Central memory CD4-positive, alpha-beta T cell (primary cell): ENCODE results near the gene SLC35C1.

ENCODE experiments used
- DNase-seq: peaks from one replicate; pipeline ENCODE4 v3.0.0; 2022
- total RNA-seq, 3 experiments: gene quantifications; one replicate each; lab custom pipeline; 2026; lab: John Stamatoyannopoulos, UW

The SLC35C1 gene
- total RNA-seq, result 16.3 to 40.2 (median 17.6) reads per million in 3 experiments

DNA sequence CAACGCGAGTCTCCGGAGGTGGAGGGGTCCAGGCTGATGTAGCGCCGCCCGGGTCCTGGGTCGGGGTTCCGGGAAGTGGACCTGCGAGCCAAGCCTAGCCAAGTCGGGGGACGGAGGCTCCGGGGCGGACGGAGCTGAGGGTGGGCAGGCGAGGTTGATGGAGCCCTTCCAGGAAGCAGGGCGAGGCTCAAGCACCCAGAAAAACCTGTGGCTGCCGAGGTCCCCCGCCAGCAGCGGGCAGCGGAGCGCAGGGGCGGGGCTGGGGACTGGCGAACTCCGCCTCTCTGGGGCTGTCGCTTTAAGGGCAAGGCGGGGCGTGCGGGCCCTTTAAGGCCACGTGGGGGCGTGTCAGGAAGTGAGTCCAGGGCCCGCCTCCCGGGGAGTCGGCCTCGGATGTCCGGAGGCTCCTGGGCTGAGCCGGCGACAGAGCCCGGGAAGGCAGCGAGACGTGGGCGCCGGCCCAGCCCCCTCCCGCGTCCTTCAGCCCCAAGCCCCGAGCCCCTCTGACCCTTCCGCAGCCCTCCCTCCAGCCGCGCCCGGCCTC is at the start of gene SLC35C1:
TSS of gene SLC35C1 (plus strand) at position 389 of the 544 bp plus-strand sequence. CDS start 653 bp downstream, outside the sequence.
- DNase-seq, result peak; percentile 92

DNA sequence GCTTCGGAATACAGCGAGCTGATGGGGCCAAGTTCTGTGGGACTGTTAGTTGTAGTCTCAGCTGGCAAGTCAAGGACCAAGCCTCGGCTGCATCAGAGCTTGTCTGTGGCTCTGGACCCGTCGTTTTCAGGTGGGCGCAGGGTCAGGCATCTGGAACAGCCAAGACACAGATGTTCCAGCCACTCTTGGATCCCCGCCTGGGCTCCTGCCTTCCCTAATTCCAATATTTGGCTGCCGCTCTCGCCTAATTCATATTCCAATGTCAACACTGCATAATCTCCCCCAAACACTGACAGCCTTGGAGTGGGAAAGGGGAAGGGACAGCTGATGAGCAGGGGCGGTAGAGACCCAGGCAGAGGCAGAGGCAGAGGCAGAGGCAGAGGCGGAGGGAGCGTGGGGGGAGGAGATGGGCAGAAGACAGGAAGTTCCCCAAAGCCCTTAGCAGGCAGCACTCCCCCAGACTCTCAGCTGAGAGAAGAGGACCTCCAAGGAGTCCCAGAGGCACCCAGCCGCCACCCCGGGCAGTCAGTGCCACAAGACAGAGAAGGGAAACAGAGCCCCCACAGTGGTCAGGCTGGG is 49.6 kb upstream of the SLC35C1 start:
- DNase-seq, result no peak

GRCh38 chr11:45756384-45757010 is 48.5 kb upstream of the SLC35C1 start:
- no peak for DNase-seq

- DNase-seq, result no peak
These were observed 47.3 kb upstream of the SLC35C1 start for GRCh38 chr11:45757672-45758071.

DNA sequence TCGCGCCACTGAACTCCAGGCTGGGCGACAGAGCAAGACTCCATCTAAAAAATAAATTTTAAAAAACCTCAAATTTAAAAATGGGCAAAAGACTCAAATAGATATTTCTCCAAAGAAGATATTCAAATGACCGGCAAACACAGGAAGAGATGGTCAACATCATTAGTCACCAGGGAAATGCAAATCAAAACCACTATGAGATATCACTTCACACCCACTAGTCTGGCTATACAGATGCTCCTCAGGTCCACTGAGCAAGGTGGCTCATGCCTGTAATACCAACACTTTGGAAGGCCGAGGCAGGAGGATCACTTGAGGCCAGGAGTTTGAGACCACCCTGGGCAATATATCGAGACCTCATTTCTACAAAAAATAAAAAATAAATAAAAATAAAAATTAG is 43.3 kb upstream of the SLC35C1 start:
- DNase-seq, result no peak

- no peak for DNase-seq
These were observed 39.8 kb upstream of the SLC35C1 start for GRCh38 chr11:45765107-45765668.

GRCh38 chr11:45765836-45766235 is 39.1 kb upstream of the SLC35C1 start:
- no peak for DNase-seq

- no peak for DNase-seq
These were observed 38.5 kb upstream of the SLC35C1 start for GRCh38 chr11:45766469-45766868.

DNA sequence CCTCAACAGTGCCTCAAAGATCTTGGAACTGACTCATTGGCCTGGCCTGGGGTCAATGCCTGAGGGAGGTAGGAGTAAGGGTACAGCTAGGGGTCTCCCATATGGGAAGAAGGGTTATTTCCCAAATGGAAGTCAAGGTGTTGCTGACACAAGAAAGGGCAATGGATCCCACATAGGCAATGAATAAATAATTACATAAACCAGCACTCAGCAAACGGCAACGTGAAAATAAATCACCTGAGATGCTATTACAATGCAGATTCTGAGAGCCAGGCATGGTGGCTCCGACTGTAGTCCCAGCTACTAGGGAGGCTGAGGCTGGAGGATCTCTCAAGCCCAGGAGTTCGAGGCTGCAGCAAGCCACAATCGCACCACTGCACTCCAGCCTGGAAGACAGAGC is 36.5 kb upstream of the SLC35C1 start:
- no peak for DNase-seq

DNA sequence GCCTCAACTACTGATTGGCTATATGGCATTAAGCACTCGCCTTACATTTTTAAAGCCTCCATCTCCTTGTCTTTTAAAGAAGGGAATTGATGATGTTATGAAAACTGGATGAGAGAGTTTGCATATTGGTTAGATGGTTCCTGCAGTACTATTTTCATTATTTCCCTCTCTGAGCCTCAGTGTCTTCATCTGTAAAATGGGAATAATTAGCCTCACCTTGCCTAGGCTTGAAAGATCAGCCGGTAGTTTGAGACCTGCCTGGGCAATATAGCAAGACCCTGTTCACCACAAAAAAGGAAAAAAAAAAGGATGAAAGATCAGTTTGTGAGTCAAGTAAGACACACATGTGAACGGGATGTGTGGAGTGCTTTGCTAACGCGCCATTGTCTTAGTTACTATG is 35.0 kb upstream of the SLC35C1 start:
- DNase-seq, result no peak

DNA sequence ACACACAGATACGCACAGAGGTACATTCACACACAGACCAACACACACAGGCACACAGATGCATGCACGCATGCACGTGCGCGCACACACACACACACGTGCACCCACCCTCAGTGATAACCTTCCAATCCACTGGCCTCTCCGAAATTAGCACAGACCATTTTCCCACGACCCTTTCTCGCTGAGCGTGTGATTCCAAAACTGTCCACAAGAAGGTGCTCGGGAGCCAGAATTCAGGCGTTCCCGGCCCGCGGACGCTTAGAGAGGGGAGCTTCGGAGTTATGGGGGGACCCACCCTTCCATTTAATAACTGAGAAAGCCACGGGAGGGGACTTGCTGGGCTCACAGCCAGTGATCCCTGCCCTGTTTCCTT is 33.8 kb upstream of the SLC35C1 start:
- DNase-seq, result peak; percentile 62

DNA sequence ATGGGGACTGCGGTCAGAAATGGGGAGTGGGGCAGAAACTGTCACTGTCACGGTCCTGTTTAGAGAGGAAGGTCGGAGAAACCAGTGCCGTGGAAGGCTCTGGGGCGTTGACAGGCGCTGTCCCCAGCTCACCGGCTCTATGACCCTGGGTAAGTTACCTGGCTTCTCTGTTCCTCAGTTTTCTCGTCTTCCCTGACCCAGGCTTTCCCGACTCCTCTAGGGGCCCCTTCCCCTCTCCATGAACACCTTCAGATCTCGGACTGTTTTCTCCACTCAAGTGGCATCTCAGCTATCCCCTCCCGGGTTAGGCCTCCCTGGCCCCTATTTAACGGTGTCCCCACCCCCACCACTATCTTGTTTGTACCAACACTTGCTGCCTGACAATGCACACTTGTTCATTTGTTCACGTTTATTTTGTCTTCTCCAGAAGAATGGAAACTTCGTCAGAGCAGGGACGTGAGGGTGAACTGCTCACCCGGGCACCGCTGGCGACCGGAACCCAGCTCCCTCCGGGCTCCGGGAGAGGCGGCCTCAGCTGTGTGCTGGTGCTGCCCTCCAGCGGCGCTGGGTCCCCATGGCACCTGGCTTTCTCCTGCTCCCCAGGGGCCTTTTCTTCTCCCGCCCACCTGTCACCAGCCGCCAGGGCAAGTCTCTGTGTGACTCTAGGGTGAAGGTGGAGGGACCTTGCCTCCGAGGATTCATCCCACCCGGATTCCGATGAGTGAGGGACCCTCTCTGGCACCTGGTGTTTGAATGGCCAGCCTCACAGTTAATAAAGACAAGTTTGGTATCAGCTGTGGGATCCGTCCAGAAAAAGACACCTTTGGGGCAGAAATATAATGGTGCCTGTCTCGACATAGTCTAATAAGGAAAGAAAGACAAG is 33.1 kb upstream of the SLC35C1 start:
- peak; percentile 70 for DNase-seq

- no peak for DNase-seq
These were observed 32.5 kb upstream of the SLC35C1 start for GRCh38 chr11:45772449-45772774.

DNA sequence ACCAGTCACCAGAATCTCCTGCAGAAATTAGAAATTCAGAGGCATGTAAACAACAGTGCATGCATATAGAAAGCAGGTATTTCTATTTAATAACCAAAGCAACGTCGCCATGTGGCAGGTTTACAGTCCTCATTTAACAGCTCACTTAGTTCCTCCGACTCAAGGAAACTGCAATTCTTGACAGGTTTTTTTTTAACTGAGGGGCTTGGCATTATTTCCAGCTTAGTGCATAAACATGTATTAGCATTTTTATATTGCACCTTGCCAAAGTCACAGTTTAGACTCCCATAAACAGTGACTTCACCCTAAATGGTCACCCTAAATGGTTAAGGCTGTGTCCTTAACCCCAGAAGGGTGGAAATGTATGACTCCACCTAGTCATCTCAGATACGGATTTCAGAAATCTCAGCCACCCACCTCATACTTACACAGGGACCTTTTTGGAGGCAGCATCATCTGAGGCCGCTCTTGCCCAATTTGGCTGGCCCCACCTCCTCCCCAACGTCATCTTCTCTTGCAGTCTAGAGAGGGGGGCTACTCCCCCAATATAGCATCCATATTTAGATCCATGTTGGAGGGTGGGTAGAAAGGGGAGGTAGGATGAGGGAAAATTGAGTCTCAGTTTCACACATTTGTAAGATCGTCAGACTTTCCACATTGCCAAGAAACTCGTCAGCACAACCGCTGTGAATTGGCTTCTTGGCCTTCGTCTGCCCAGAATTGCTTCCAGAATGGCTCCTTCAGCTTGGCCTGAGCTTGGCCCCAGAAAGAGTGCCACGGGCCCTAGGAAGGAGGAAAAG is 31.8 kb upstream of the SLC35C1 start:
- DNase-seq, result no peak

GRCh38 chr11:45773786-45774655 is 30.9 kb upstream of the SLC35C1 start:
- DNase-seq, result no peak

DNA sequence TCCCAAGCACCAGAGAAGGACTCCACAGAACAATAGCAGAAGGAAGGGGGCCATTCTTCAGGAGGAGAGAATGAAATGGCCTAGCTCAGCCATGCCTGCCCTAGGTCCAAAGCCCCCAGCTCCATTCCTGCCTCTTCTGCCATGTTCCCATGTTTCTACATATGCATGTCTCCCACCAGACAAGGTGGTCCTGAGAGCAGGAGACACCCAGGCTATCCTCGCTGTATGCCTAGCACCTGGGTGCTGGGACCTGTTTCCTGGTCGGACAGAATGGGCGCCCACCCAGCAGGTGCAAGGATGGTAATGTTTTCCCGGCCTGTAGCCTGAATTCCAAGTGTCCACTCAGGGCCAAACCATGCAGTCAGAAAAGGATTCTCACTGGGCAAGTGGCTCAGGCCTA is 30.2 kb upstream of the SLC35C1 start:
- no peak for DNase-seq

- DNase-seq, result no peak
These were observed 27.6 kb upstream of the SLC35C1 start for GRCh38 chr11:45777127-45777969.

DNA sequence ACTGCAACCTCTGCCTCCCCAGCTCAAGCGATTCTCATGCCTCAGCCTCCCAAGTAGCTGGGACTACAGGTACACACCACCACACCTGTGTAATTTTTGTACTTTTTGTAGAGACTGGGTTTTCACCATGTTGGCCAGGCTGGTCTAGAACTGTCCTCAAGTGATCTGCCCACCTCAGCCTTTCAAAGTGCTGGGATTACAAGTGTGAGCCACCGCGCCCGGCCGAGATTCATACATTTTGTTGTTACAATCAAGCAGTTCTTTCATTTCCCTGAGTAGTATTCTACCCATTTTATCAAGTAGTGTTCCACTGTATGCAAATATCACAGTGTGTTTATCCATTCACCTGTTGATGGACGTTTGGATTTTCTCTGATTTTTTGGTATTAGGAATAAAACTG is 26.6 kb upstream of the SLC35C1 start:
- DNase-seq, result no peak

- DNase-seq, result no peak
These were observed 25.3 kb upstream of the SLC35C1 start for GRCh38 chr11:45779602-45780001.

- no peak for DNase-seq
These were observed 18.7 kb upstream of the SLC35C1 start for GRCh38 chr11:45786272-45786671.

GRCh38 chr11:45788887-45789286 is 16.1 kb upstream of the SLC35C1 start:
- DNase-seq, result no peak
